Suprapubic skin (tissue), 4 donors: ENCODE results near the gene TMEM135. TPM values are rescaled to one million over a fixed set of nuclear protein-coding genes. Genes with fewer than 3 reads are reported as not detected.
"Not testable (repeated sequence)": the region's sequence is repeated elsewhere in the genome, so short reads cannot be mapped to it uniquely, and the experiment has no call there.

Experiments
- DNase-seq, 2 donors: peaks; one replicate each; pipeline ENCODE4 v3.0.0-alpha.2; 2019; ENCODE audit warnings: low spot score in 2 of 2
- H3K27ac ChIP-seq: fragments of 200-600 bp; sonication (generic); one replicate; pipeline ENCODE4 v1.5.1; 2019
- H3K27me3 ChIP-seq: fragments of 200-600 bp; sonication (generic); one replicate; pipeline ENCODE4 v1.5.1; 2019
- H3K36me3 ChIP-seq: fragments of 200-600 bp; sonication (generic); one replicate; pipeline ENCODE4 v1.5.1; 2019
- H3K4me1 ChIP-seq: fragments of 200-600 bp; sonication (generic); one replicate; pipeline ENCODE4 v1.5.1; 2019
- H3K4me3 ChIP-seq: fragments of 200-600 bp; sonication (generic); one replicate; pipeline ENCODE4 v1.5.1; 2019; ENCODE audit warnings: mild to moderate bottlenecking
- H3K9me3 ChIP-seq: fragments of 200-600 bp; sonication (generic); one replicate; pipeline ENCODE4 v1.5.1; 2019
- CTCF ChIP-seq, 2 donors: fragments of 200-600 bp in 1 of 2; fragments of 450-650 bp in 1 of 2; sonication (generic) in 1 of 2; IDR thresholded peaks; one replicate each; pipeline ENCODE4 v1.5.1; 2016 to 2019; ENCODE audit warnings: antibody characterized with exemption in 2 of 2, mild to moderate bottlenecking in 1 of 2, moderate library complexity in 1 of 2
- EP300 ChIP-seq: sonication (generic); formaldehyde crosslinking; IDR thresholded peaks from one replicate; pipeline ENCODE4 v1.6.1; 2017; ENCODE audit warnings: antibody characterized with exemption
- POLR2A ChIP-seq, 2 donors: fragments of 450-650 bp; IDR thresholded peaks; one replicate each; pipeline ENCODE4 v1.6.1; 2017; ENCODE audit warnings: antibody characterized with exemption in 2 of 2, mild to moderate bottlenecking in 2 of 2, moderate library complexity in 2 of 2
- POLR2AphosphoS5 ChIP-seq, 3 donors: sonication (generic); formaldehyde crosslinking; IDR thresholded peaks; one replicate each; pipeline ENCODE4 v1.6.1; 2017; ENCODE audit warnings: antibody characterized with exemption in 3 of 3
- WGBS: methylation state at CpG from one replicate; pipeline ENCODE4 v1.1.5; 2018; 5-methylcytosine and 5-hydroxymethylcytosine counted together
- total RNA-seq, 4 donors: library from RNA; depleted of rRNA; stranded (reverse); fragments of >200 nt; gene quantifications; one replicate each; pipeline ENCODE4 v1.1.0, GENCODE V29; 2016

The TMEM135 gene
- total RNA-seq, 4 donors from 2014 or later, result 5.8 to 22.3 (median 11.0) TPM

GRCh38 chr11:87180742-87181141 is 143.0 kb downstream of the TMEM135 start:
- no peaks in the 10 kb centered on the region for H3K36me3 ChIP-seq
- H3K4me3 ChIP-seq, result no peak overlapping the region
- no peaks in the 10 kb centered on the region for H3K4me1 ChIP-seq
- WGBS, result 51% methylated on average over 2 of the region's 2 CpGs
- H3K9me3 ChIP-seq, result no peaks in the 10 kb centered on the region
- no peak for TF ChIP-seq POLR2A (IDR thresholded peaks at IDR 0.05)
- H3K27ac ChIP-seq, result no peak overlapping the region
- DNase-seq, result no peak
- no peaks in the 10 kb centered on the region for H3K27me3 ChIP-seq

- no peaks in the 10 kb centered on the region for H3K36me3 ChIP-seq
- no peak overlapping the region for H3K27ac ChIP-seq
- no peaks in the 10 kb centered on the region for H3K9me3 ChIP-seq
- no peaks in the 10 kb centered on the region for H3K4me1 ChIP-seq
- TF ChIP-seq POLR2A (IDR thresholded peaks at IDR 0.05) (no peak), POLR2AphosphoS5 (IDR thresholded peaks at IDR 0.05) (no peak), EP300 (no peak), CTCF (IDR thresholded peaks at IDR 0.05) (no peak)
- 82% methylated on average over 3 of the region's 3 CpGs for WGBS
- no peak for DNase-seq
- no peak overlapping the region for H3K4me3 ChIP-seq
- H3K27me3 ChIP-seq, result no peaks in the 10 kb centered on the region
These were observed 143.4 kb downstream of the TMEM135 start for GRCh38 chr11:87181143-87181542.

- Histone ChIP-seq H3K4me3 (no peak overlapping the region), H3K9me3 (no peaks in the 10 kb centered on the region), H3K27ac (no peak overlapping the region), H3K36me3 (no peaks in the 10 kb centered on the region), H3K27me3 (no peaks in the 10 kb centered on the region), H3K4me1 (no peaks in the 10 kb centered on the region)
- no peak for TF ChIP-seq POLR2A (IDR thresholded peaks at IDR 0.05)
- TF ChIP-seq EP300, result no peak
- no peak for TF ChIP-seq CTCF (IDR thresholded peaks at IDR 0.05)
- no peak for TF ChIP-seq POLR2AphosphoS5 (IDR thresholded peaks at IDR 0.05)
- DNase-seq, result no peak
- WGBS, result 72% methylated on average over 2 of the region's 2 CpGs
These were observed 147.5 kb downstream of the TMEM135 start for GRCh38 chr11:87185228-87185627.

- TF ChIP-seq CTCF (IDR thresholded peaks at IDR 0.05) (no peak), POLR2A (IDR thresholded peaks at IDR 0.05) (no peak), POLR2AphosphoS5 (IDR thresholded peaks at IDR 0.05) (no peak), EP300 (no peak)
- WGBS, result 84% methylated on average over 2 of the region's 2 CpGs
- no peak for DNase-seq
These were observed 149.3 kb downstream of the TMEM135 start for GRCh38 chr11:87187076-87187475.

GRCh38 chr11:87187930-87188329 is 150.2 kb downstream of the TMEM135 start:
- TF ChIP-seq POLR2A (IDR thresholded peaks at IDR 0.05) (no peak), EP300 (no peak), POLR2AphosphoS5 (IDR thresholded peaks at IDR 0.05) (no peak), CTCF (IDR thresholded peaks at IDR 0.05) (no peak)
- no peak for DNase-seq

More at GRCh38 chr11:87187076-87187475, 149.3 kb downstream of the TMEM135 start:
- H3K4me3 ChIP-seq, result no peak overlapping the region
- no peaks in the 10 kb centered on the region for H3K27me3 ChIP-seq
- H3K36me3 ChIP-seq, result no peaks in the 10 kb centered on the region
- H3K9me3 ChIP-seq, result no peaks in the 10 kb centered on the region
- H3K4me1 ChIP-seq, result no peaks in the 10 kb centered on the region
- no peak overlapping the region for H3K27ac ChIP-seq

GRCh38 chr11:87188396-87188795 is 150.7 kb downstream of the TMEM135 start:
- WGBS, result 95% methylated on average over 8 of the region's 8 CpGs
- not testable (repeated sequence) for H3K36me3 ChIP-seq, H3K27ac ChIP-seq, H3K27me3 ChIP-seq, H3K4me3 ChIP-seq, H3K4me1 ChIP-seq, H3K9me3 ChIP-seq, DNase-seq

More at GRCh38 chr11:87187930-87188329, 150.2 kb downstream of the TMEM135 start:
- Histone ChIP-seq H3K4me3 (no peak overlapping the region), H3K9me3 (no peaks in the 10 kb centered on the region), H3K27ac (no peak overlapping the region), H3K36me3 (no peaks in the 10 kb centered on the region), H3K27me3 (no peaks in the 10 kb centered on the region), H3K4me1 (no peaks in the 10 kb centered on the region)
- WGBS, result 93% methylated on average over 2 of the region's 2 CpGs

- 97% methylated on average over 3 of the region's 3 CpGs for WGBS
- not testable (repeated sequence) for H3K27ac ChIP-seq, H3K4me3 ChIP-seq, H3K4me1 ChIP-seq, H3K9me3 ChIP-seq, H3K36me3 ChIP-seq, DNase-seq, H3K27me3 ChIP-seq
These were observed 151.2 kb downstream of the TMEM135 start for GRCh38 chr11:87188921-87189320.
